B cell (primary cell): ENCODE measurements around the gene SLK.

ENCODE experiments used
- CTCF ChIP-seq: fragments of 200-600 bp; IDR thresholded peaks from one replicate; pipeline ENCODE4 v1.8.0; 2022; ENCODE audit warnings: antibody characterized with exemption, mild to moderate bottlenecking
- EZH2 ChIP-seq: IDR thresholded peaks from 2 replicates; pipeline ENCODE4 v1.6.1; 2012; ENCODE audit warnings: borderline replicate concordance, low read depth, mild to moderate bottlenecking, moderate library complexity, low read length; ENCODE audit not compliant: insufficient read depth, poor library complexity, severe bottlenecking

DNA sequence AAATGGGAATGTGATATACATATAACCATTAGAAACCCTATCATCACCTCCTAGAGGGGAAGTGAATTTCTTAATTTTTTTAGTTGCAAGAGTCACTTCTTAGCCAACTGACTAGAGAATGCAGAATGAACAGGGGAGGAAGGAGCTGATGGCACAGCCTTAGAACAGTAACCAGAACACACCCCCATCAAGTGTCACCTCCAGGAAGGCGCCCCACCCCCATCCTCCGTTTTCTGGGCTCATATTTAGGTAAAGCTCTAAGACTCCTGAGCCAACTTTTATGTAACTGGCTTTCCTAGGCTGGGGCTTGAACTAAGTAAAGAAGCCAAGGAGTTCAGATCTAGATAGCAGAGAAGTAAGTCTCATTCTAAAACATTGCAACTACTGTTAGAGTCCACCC, 64.7 kb downstream of the SLK start:
- TF ChIP-seq CTCF: no peak
- TF ChIP-seq EZH2: no peak
